MCF 10A (cell line): Measurements from ENCODE around the gene KIF1C. TPM values are rescaled to one million over a fixed set of nuclear protein-coding genes. Genes with fewer than 3 reads are reported as not detected.
A peak's percentile ranks its signal among the peaks of the same experiment; 100 is the strongest.

Source experiments
- BruUV-seq: library from RNA; stranded (reverse); fragments of 400-500 nt; replicated peaks from 2 replicates; lab custom pipeline; 2021; lab: Mats Ljungman, UMichigan
- CTCF ChIA-PET: fragments of 300-600 bp; sonication (Branson Sonifier 250); formaldehyde crosslinking; extraction: SDS; loops from one replicate; lab custom pipeline; 2021; ENCODE audit warnings: antibody characterized with exemption, inconsistent platforms; lab: Yijun Ruan, JAX
- POLR2A ChIA-PET: fragments of 300-600, 350-650 bp; sonication (Branson Sonifier 250); formaldehyde crosslinking; extraction: SDS; loops from one replicate; lab custom pipeline; 2020; ENCODE audit warnings: antibody characterized with exemption, inconsistent platforms; lab: Yijun Ruan, JAX
- DNase-seq: peaks from one replicate; pipeline ENCODE4 v3.0.0-alpha.2; 2018; ENCODE audit not compliant: unreplicated experiment
- H3K27ac Mint-ChIP-seq: one replicate; pipeline ENCODE4 v1.8.0; 2022; ENCODE audit warnings: mild to moderate bottlenecking, low read depth, mixed read lengths; ENCODE audit not compliant: unreplicated experiment
- H3K27me3 Mint-ChIP-seq: one replicate; pipeline ENCODE4 v1.8.0; 2022; ENCODE audit warnings: mixed read lengths; ENCODE audit not compliant: insufficient read depth, unreplicated experiment
- H3K36me3 Mint-ChIP-seq: one replicate; pipeline ENCODE4 v1.8.0; 2022; ENCODE audit warnings: mild to moderate bottlenecking, moderate library complexity, mixed read lengths; ENCODE audit not compliant: insufficient read depth, unreplicated experiment
- H3K4me1 Mint-ChIP-seq: one replicate; pipeline ENCODE4 v1.8.0; 2022; ENCODE audit warnings: mixed read lengths; ENCODE audit not compliant: insufficient read depth, unreplicated experiment
- H3K4me3 Mint-ChIP-seq: one replicate; pipeline ENCODE4 v1.8.0; 2022; ENCODE audit warnings: mild to moderate bottlenecking, moderate library complexity, mixed read lengths; ENCODE audit not compliant: unreplicated experiment
- H3K9me3 Mint-ChIP-seq: one replicate; pipeline ENCODE4 v1.8.0; 2022; ENCODE audit warnings: mixed read lengths; ENCODE audit not compliant: unreplicated experiment
- CTCF ChIP-seq: fragments of 200-600 bp; IDR thresholded peaks from one replicate; pipeline ENCODE4 v1.8.0; 2022; ENCODE audit warnings: antibody characterized with exemption, mild to moderate bottlenecking; ENCODE audit not compliant: unreplicated experiment
- intact Hi-C: fragments of 100-400 bp; cut with micrococcal nuclease; formaldehyde crosslinking; loops from 2 replicates; pipeline ENCODE4 v1.14.1; 2022
- total RNA-seq: library from RNA; stranded (reverse); gene quantifications from 2 replicates; pipeline ENCODE4 v1.2.3, GENCODE V29; 2022

The KIF1C gene
- total RNA-seq, 1 experiment from 2014 or later: 84.8 TPM

GRCh38 chr17:4951486-4951885 lies 46.3 kb upstream of the KIF1C start:
- Mint-ChIP-seq H3K36me3 (peaks cover 20% of the 10 kb centered on the region), H3K27me3 (no peaks in the 10 kb centered on the region), H3K4me3 (peak overlapping the region; percentile 74), H3K4me1 (peaks cover 17% of the 10 kb centered on the region), H3K9me3 (no peaks in the 10 kb centered on the region), H3K27ac (peak overlapping the region; percentile 74)
- no peak for DNase-seq
- TF ChIP-seq CTCF: no peak
- intact Hi-C loops: no loop called here
- BruUV-seq: no TSS peak
- ChIA-PET POLR2A (interaction anchor here (0.7 to 21.5 kb wide), 5 partner anchors 12 to 46 kb away, joined by 3 to 639 read pairs (median 4); partner anchors contain the start of genes INCA1, KIF1C, RNF167 and SLC25A11), CTCF (interaction anchor here (0.7 to 1.3 kb wide), 3 partner anchors 11 to 440 kb away, joined by 3 read pairs; no protein-coding TSS in a partner anchor)

GRCh38 chr17:4953451-4953961 lies 44.2 kb upstream of the KIF1C start:
- H3K4me3 Mint-ChIP-seq: no peak overlapping the region
- ChIA-PET POLR2A (interaction anchor here (0.6 to 21.5 kb wide), 2 partner anchors 14 to 33 kb away, joined by 4 to 639 read pairs; partner anchors contain the start of gene SPAG7), CTCF (interaction anchor here (0.6 to 1.2 kb wide), 2 partner anchors 10 to 17 kb away, joined by 3 read pairs; no protein-coding TSS in a partner anchor)
- TF ChIP-seq CTCF: no peak
- H3K9me3 Mint-ChIP-seq: no peaks in the 10 kb centered on the region
- H3K36me3 Mint-ChIP-seq: peaks cover 12% of the 10 kb centered on the region
- peaks cover 10% of the 10 kb centered on the region for H3K4me1 Mint-ChIP-seq
- no peak for DNase-seq
- no TSS peak for BruUV-seq
- intact Hi-C loops: no loop called here
- no peak overlapping the region for H3K27ac Mint-ChIP-seq
- no peaks in the 10 kb centered on the region for H3K27me3 Mint-ChIP-seq

- CTCF ChIA-PET: interaction anchor here (0.6 kb wide), 1 partner anchor 82 kb away, joined by 4 read pairs; no protein-coding TSS in a partner anchor
- H3K27ac Mint-ChIP-seq: no peak overlapping the region
Measured at GRCh38 chr17:4955091-4955490, 42.7 kb upstream of the KIF1C start.

More at GRCh38 chr17:4955091-4955490, 42.7 kb upstream of the KIF1C start:
- peaks cover 10% of the 10 kb centered on the region for H3K4me1 Mint-ChIP-seq
- no peak for TF ChIP-seq CTCF
- intact Hi-C loops: no loop called here
- DNase-seq: no peak
- H3K36me3 Mint-ChIP-seq: peaks cover 14% of the 10 kb centered on the region
- BruUV-seq: no TSS peak
- POLR2A ChIA-PET: interaction anchor here (1.3 to 21.5 kb wide), 2 partner anchors 12 to 159 kb away, joined by 3 to 639 read pairs; partner anchors contain the start of genes PSMB6 and SPAG7
- H3K27me3 Mint-ChIP-seq: no peaks in the 10 kb centered on the region
- no peak overlapping the region for H3K4me3 Mint-ChIP-seq
- no peaks in the 10 kb centered on the region for H3K9me3 Mint-ChIP-seq
